HepG2 (cell line): ENCODE results near the gene AAR2. TPM values are rescaled to one million over a fixed set of nuclear protein-coding genes. Genes with fewer than 3 reads are reported as not detected.

Experiments
- CCDC6 ChIP-seq: sonication (generic); formaldehyde crosslinking; IDR thresholded peaks from 2 replicates; pipeline ENCODE4 v1.8.1; 2022; ENCODE audit warnings: mild to moderate bottlenecking, missing genetic modification reagents, moderate library complexity
- FOXO1 ChIP-seq: sonication (generic); formaldehyde crosslinking; IDR thresholded peaks from 2 replicates; pipeline ENCODE4 v1.4.0; 2020; ENCODE audit warnings: missing genetic modification reagents
- HHEX ChIP-seq: IDR thresholded peaks from 2 replicates; pipeline ENCODE4 v1.6.1; 2016; ENCODE audit warnings: control low read depth
- JARID2 ChIP-seq: sonication (generic); formaldehyde crosslinking; IDR thresholded peaks from 2 replicates; pipeline ENCODE4 v1.8.1; 2023; ENCODE audit warnings: missing genetic modification reagents, inconsistent platforms; ENCODE audit not compliant: insufficient replicate concordance
- KDM1A ChIP-seq: IDR thresholded peaks from 2 replicates; pipeline ENCODE4 v1.6.1; 2016; ENCODE audit warnings: missing compliant biosample characterization
- MXD4 ChIP-seq: IDR thresholded peaks from 2 replicates; pipeline ENCODE4 v1.6.1; 2016; ENCODE audit warnings: mild to moderate bottlenecking, missing biosample characterization, missing genetic modification reagents
- MXI1 ChIP-seq: IDR thresholded peaks from 3 replicates; pipeline ENCODE4 v1.6.1; 2012; ENCODE audit warnings: low read depth, low read length, inconsistent platforms, borderline replicate concordance
- NFE2 ChIP-seq: sonication (generic); formaldehyde crosslinking; IDR thresholded peaks from 2 replicates; pipeline ENCODE4 v1.4.0; 2020; ENCODE audit warnings: missing genetic modification reagents
- SALL1 ChIP-seq: sonication (generic); formaldehyde crosslinking; IDR thresholded peaks from 2 replicates; pipeline ENCODE4 v1.8.0; 2022; ENCODE audit warnings: mild to moderate bottlenecking, missing genetic modification reagents
- SKI ChIP-seq: fragments of 450-650 bp; IDR thresholded peaks from one replicate; pipeline ENCODE4 v1.6.1; 2018; ENCODE audit warnings: mild to moderate bottlenecking; ENCODE audit not compliant: partially characterized antibody
- SMAD3 ChIP-seq: sonication (generic); formaldehyde crosslinking; IDR thresholded peaks from 2 replicates; pipeline ENCODE4 v1.4.0; 2020; ENCODE audit warnings: missing genetic modification reagents
- SOX13 ChIP-seq, 3 experiments: fragments of 450-650 bp in 1 of 3; sonication (generic) in 1 of 3; formaldehyde crosslinking in 1 of 3; IDR thresholded peaks in 2 of 3; conservative IDR thresholded peaks in 1 of 3; 2 replicates each; pipeline versions ENCODE4 v1.5.0 to v1.6.1; 2016 to 2020; ENCODE audit warnings: antibody characterized with exemption in 1 of 3, mild to moderate bottlenecking in 1 of 3, missing compliant biosample characterization in 1 of 3, missing genetic modification reagents in 1 of 3, moderate library complexity in 1 of 3
- SPEN ChIP-seq: sonication (generic); formaldehyde crosslinking; IDR thresholded peaks from 2 replicates; pipeline ENCODE4 v1.5.1; 2020; ENCODE audit warnings: low read depth, mild to moderate bottlenecking, missing genetic modification reagents
- YEATS2 ChIP-seq: sonication (generic); formaldehyde crosslinking; IDR thresholded peaks from 2 replicates; pipeline ENCODE4 v1.4.0; 2020; ENCODE audit warnings: missing genetic modification reagents, borderline replicate concordance
- ZNF12 ChIP-seq: sonication (generic); formaldehyde crosslinking; IDR thresholded peaks from 2 replicates; pipeline ENCODE4 v1.5.0; 2020; ENCODE audit warnings: missing genetic modification reagents
- ZZZ3 ChIP-seq: sonication (generic); formaldehyde crosslinking; IDR thresholded peaks from 2 replicates; pipeline ENCODE4 v1.4.0; 2020; ENCODE audit warnings: missing genetic modification reagents, mild to moderate bottlenecking, borderline replicate concordance
- polyA plus RNA-seq, 8 experiments: library from polyadenylated mRNA; depleted of rRNA in 3 of 8; stranded (reverse) in 7 of 8; unstranded in 1 of 8; fragments of >200 nt; fragmentation: Illumina TruSeq in 4 of 8; extraction: Trizol in 4 of 8; gene quantifications; 2 replicates each; pipeline versions ENCODE4 v1.2.1 to v1.2.3, GENCODE V29; 2011 to 2016; ENCODE audit warnings: low read depth in 4 of 8, missing spikeins in 1 of 8, mixed read lengths in 1 of 8; ENCODE audit not compliant: insufficient read depth in 1 of 8
- total RNA-seq, 5 experiments: library from RNA; depleted of rRNA; stranded (reverse); fragments of >200 nt; fragmentation: Illumina TruSeq; extraction: Trizol; gene quantifications; 2 replicates each; pipeline ENCODE4 v1.2.3, GENCODE V29; 2016; ENCODE audit warnings: low read depth in 1 of 5
- TF ChIP-seq, protein P1 (sequence below): IDR thresholded peaks from 2 replicates; pipeline ENCODE4 v1.6.1; 2016; ENCODE audit warnings: missing genetic modification reagents, missing compliant biosample characterization
- TF ChIP-seq, protein P2 (sequence below): IDR thresholded peaks from 2 replicates; pipeline ENCODE4 v1.6.1; 2016; ENCODE audit warnings: mild to moderate bottlenecking
- TF ChIP-seq, protein P3 (sequence below): sonication (generic); formaldehyde crosslinking; IDR thresholded peaks from 2 replicates; pipeline ENCODE4 v1.8.0; 2022; ENCODE audit warnings: missing genetic modification reagents, mild to moderate bottlenecking, borderline replicate concordance
- TF ChIP-seq, protein P4 (sequence below): IDR thresholded peaks from 2 replicates; pipeline ENCODE4 v1.6.1; 2016; ENCODE audit warnings: low read depth, borderline replicate concordance
- TF ChIP-seq, protein P5 (sequence below): sonication (generic); formaldehyde crosslinking; IDR thresholded peaks from 2 replicates; pipeline ENCODE4 v1.4.0; 2020; ENCODE audit warnings: mild to moderate bottlenecking, low read depth, missing genetic modification reagents

Gene AAR2
- total and polyA plus RNA-seq, 2 of the 13 experiments (the other 11 are each of a cell fraction or from before 2014, with no cell fraction given): 45.2 to 46.2 TPM

DNA sequence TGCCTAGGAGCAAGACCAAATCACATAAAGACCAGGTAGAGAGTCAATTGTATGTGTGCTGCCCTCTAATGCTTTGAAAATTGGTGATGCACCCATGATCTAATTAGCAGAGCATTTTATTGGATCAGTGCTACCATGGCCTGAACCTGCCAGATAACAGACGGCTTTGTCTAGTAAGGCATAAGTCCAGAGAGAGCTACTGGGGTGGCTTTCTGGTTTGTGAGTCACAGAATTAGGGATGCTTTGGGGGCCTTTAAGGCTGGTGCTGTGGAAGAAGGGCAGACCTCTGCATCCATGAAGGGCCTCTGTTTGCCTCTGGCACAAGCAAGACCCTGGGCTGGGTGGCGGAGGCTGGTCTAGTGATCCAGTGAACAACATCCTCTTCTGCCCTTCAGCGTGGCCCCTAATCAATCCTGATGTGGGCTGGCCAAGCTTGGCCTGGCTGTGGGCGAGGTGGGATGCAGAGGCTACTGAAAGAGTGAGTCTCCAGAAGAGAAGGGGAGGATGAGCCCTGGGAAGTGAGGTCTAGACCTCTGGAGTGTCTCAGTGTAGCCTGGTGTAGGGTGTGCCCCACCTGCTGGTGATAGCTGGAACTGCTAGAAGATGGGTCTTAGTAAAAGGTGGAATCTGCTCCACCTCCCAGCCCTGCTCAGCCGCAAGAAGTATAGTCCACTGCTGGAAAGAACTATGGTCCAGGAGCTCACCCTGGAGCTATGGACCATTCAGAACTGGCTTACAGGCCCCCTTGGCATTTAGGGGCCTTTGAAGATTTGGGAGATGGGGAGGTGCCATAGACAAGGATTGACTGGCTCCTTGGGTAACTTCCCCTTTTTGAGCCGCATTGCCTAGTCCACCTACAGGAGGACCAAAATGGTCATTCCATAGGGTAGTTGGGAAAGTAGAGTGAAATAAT is 36.7 kb upstream of the AAR2 start (continued):
- TF ChIP-seq SALL1 (CRISPR knock-in tag) (peak; percentile 69), FOXO1 (CRISPR knock-in tag) (no peak), JARID2 (CRISPR knock-in tag) (peak; percentile 71), ZNF12 (peak; percentile 38; the same call in 1 of the 2 replicates), KDM1A (no peak), CCDC6 (CRISPR knock-in tag) (no peak; the same call in 1 of the 2 replicates), SOX13 (IDR thresholded peaks at IDR 0.05) (no peak), SOX13 (CRISPR knock-in tag; conservative IDR thresholded peaks at IDR 0.05 in 1 of 2, IDR thresholded peaks at IDR 0.05 in 1 of 2) (no peak), MXD4 (CRISPR knock-in tag) (peak; percentile 73; the same call in 1 of the 2 replicates), NFE2 (CRISPR knock-in tag) (no peak; the same call in 1 of the 2 replicates), SKI (peak; percentile 66), SMAD3 (peak; percentile 88), YEATS2 (CRISPR knock-in tag) (peak; percentile 60; the same call in 1 of the 2 replicates), HHEX (CRISPR knock-in tag) (no peak), ZZZ3 (CRISPR knock-in tag) (peak; percentile 70; the same call in 1 of the 2 replicates), MXI1 (0 out of 3 replicates have a peak, but pooled peaks have one; percentile 26), SPEN (CRISPR knock-in tag) (peak; percentile 68; the same call in 1 of the 2 replicates)
- TF ChIP-seq, protein P1, sequence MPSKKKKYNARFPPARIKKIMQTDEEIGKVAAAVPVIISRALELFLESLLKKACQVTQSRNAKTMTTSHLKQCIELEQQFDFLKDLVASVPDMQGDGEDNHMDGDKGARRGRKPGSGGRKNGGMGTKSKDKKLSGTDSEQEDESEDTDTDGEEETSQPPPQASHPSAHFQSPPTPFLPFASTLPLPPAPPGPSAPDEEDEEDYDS (CRISPR knock-in tag): peak; percentile 10; the same call in 1 of the 2 replicates
- TF ChIP-seq, protein P2, sequence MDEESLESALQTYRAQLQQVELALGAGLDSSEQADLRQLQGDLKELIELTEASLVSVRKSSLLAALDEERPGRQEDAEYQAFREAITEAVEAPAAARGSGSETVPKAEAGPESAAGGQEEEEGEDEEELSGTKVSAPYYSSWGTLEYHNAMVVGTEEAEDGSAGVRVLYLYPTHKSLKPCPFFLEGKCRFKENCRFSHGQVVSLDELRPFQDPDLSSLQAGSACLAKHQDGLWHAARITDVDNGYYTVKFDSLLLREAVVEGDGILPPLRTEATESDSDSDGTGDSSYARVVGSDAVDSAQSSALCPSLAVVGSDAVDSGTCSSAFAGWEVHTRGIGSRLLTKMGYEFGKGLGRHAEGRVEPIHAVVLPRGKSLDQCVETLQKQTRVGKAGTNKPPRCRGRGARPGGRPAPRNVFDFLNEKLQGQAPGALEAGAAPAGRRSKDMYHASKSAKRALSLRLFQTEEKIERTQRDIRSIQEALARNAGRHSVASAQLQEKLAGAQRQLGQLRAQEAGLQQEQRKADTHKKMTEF (CRISPR knock-in tag): peak; percentile 54; the same call in 1 of the 2 replicates
- TF ChIP-seq, protein P3, sequence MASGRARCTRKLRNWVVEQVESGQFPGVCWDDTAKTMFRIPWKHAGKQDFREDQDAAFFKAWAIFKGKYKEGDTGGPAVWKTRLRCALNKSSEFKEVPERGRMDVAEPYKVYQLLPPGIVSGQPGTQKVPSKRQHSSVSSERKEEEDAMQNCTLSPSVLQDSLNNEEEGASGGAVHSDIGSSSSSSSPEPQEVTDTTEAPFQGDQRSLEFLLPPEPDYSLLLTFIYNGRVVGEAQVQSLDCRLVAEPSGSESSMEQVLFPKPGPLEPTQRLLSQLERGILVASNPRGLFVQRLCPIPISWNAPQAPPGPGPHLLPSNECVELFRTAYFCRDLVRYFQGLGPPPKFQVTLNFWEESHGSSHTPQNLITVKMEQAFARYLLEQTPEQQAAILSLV (CRISPR knock-in tag): peak; percentile 79
- TF ChIP-seq, protein P4, sequence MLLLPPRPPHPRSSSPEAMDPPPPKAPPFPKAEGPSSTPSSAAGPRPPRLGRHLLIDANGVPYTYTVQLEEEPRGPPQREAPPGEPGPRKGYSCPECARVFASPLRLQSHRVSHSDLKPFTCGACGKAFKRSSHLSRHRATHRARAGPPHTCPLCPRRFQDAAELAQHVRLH (CRISPR knock-in tag): peak; percentile 90; the same call in 1 of the 2 replicates
- TF ChIP-seq, protein P5, sequence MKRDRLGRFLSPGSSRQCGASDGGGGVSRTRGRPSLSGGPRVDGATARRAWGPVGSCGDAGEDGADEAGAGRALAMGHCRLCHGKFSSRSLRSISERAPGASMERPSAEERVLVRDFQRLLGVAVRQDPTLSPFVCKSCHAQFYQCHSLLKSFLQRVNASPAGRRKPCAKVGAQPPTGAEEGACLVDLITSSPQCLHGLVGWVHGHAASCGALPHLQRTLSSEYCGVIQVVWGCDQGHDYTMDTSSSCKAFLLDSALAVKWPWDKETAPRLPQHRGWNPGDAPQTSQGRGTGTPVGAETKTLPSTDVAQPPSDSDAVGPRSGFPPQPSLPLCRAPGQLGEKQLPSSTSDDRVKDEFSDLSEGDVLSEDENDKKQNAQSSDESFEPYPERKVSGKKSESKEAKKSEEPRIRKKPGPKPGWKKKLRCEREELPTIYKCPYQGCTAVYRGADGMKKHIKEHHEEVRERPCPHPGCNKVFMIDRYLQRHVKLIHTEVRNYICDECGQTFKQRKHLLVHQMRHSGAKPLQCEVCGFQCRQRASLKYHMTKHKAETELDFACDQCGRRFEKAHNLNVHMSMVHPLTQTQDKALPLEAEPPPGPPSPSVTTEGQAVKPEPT (CRISPR knock-in tag): 0 out of 2 replicates have a peak, but pooled peaks have one; percentile 69
